Keratinocyte (primary cell): ENCODE data around the gene MARCHF3. TPM values are rescaled to one million over a fixed set of nuclear protein-coding genes. Genes with fewer than 3 reads are reported as not detected.

ENCODE experiments used
- DNase-seq: peaks from one replicate; pipeline ENCODE4 v3.0.0-alpha.2; 2011; ENCODE audit warnings: low read depth, missing footprints, low spot score
- FAIRE-seq: peaks from 2 replicates; lab custom pipeline; 2011; peaks lifted over from hg19 to GRCh38; lab: Jason Lieb, UNC
- H2AFZ ChIP-seq: 2 replicates; pipeline ENCODE4 v1.6.0; 2012; ENCODE audit warnings: low read length, control low read depth, inconsistent platforms; ENCODE audit not compliant: control insufficient read depth
- H3K27ac ChIP-seq: 2 replicates; pipeline ENCODE4 v1.5.1; 2011; ENCODE audit warnings: low read length; ENCODE audit not compliant: control insufficient read depth, insufficient read depth
- H3K27me3 ChIP-seq: 3 replicates; pipeline ENCODE4 v1.6.0; 2011; ENCODE audit warnings: low read length; ENCODE audit not compliant: control insufficient read depth, insufficient read depth; ENCODE audit errors: extremely low read depth
- H3K36me3 ChIP-seq, 2 experiments: 2 replicates in 1 of 2; 3 replicates in 1 of 2; pipeline ENCODE4 v1.5.1; 2011; ENCODE audit warnings: low read length in 2 of 2, mild to moderate bottlenecking in 1 of 2; ENCODE audit not compliant: control insufficient read depth in 2 of 2, insufficient read depth in 2 of 2; ENCODE audit errors: extremely low read depth in 1 of 2
- H3K4me1 ChIP-seq: 3 replicates; pipeline ENCODE4 v1.5.1; 2011; ENCODE audit warnings: low read length; ENCODE audit not compliant: control insufficient read depth, insufficient read depth; ENCODE audit errors: extremely low read depth
- H3K4me2 ChIP-seq: 3 replicates; pipeline ENCODE4 v1.6.0; 2011; ENCODE audit warnings: low read depth, low read length; ENCODE audit not compliant: control insufficient read depth, insufficient read depth; ENCODE audit errors: extremely low read depth
- H3K4me3 ChIP-seq, 3 experiments: fragments of 200-600 bp in 1 of 3; sonication (generic) in 1 of 3; 2 replicates in 2 of 3; 3 replicates in 1 of 3; pipeline ENCODE4 v1.5.1; 2011 to 2016; ENCODE audit warnings: low read length in 3 of 3, mild to moderate bottlenecking in 3 of 3, control low read depth in 2 of 3, inconsistent platforms in 1 of 3, low read depth in 1 of 3, mixed read lengths in 1 of 3, mixed run types in 1 of 3, moderate library complexity in 1 of 3; ENCODE audit not compliant: control insufficient read depth in 2 of 3, insufficient read depth in 2 of 3; ENCODE audit errors: extremely low read depth in 1 of 3
- H3K79me2 ChIP-seq: 2 replicates; pipeline ENCODE4 v1.6.0; 2012; ENCODE audit warnings: low read length; ENCODE audit not compliant: control insufficient read depth, insufficient read depth
- H3K9ac ChIP-seq: 3 replicates; pipeline ENCODE4 v1.6.0; 2011; ENCODE audit warnings: low read length; ENCODE audit not compliant: control insufficient read depth, insufficient read depth; ENCODE audit errors: extremely low read depth
- H3K9me1 ChIP-seq: 3 replicates; pipeline ENCODE4 v1.6.0; 2011; ENCODE audit warnings: low read length; ENCODE audit not compliant: control insufficient read depth, insufficient read depth; ENCODE audit errors: extremely low read depth
- H3K9me3 ChIP-seq: 2 replicates; pipeline ENCODE4 v1.5.1; 2012; ENCODE audit warnings: low read depth, low read length; ENCODE audit not compliant: control insufficient read depth
- H4K20me1 ChIP-seq: 3 replicates; pipeline ENCODE4 v1.6.0; 2011; ENCODE audit warnings: low read length; ENCODE audit not compliant: control insufficient read depth, insufficient read depth; ENCODE audit errors: extremely low read depth
- CTCF ChIP-seq, 3 experiments: IDR thresholded peaks in 1 of 3; conservative IDR thresholded peaks in 1 of 3; optimal IDR thresholded peaks in 1 of 3; 2 replicates in 2 of 3; 3 replicates in 1 of 3; pipeline versions ENCODE3 to v1.5.1; 2011; ENCODE audit warnings: low read length in 3 of 3, mild to moderate bottlenecking in 3 of 3, moderate library complexity in 2 of 3, control low read depth in 1 of 3, inconsistent platforms in 1 of 3; ENCODE audit not compliant: insufficient read depth in 2 of 3; ENCODE audit errors: extremely low read depth in 1 of 3
- EZH2 ChIP-seq: IDR thresholded peaks from one replicate; pipeline ENCODE4 v1.6.1; 2012; ENCODE audit warnings: inconsistent platforms, mild to moderate bottlenecking, low read length, moderate library complexity
- dilution Hi-C: fragments of 300-500 bp; cut with MboI; formaldehyde crosslinking; loops from one replicate; pipeline ENCODE4 v1.7.0; 2020; ENCODE audit warnings: low sequenced_read_pairs; ENCODE audit not compliant: extremely low pct_ligation_motif_present
- polyA plus RNA-seq, 5 experiments: library from polyadenylated mRNA; depleted of rRNA in 3 of 5; stranded (reverse) in 3 of 5; stranded (forward) in 1 of 5; unstranded in 1 of 5; fragments of >200 nt; gene quantifications; 1 replicate in 1 of 5; 2 replicates in 3 of 5; 3 replicates in 1 of 5; pipeline versions ENCODE4 v1.2.1 to v1.2.3, GENCODE V29; 2011 to 2012; ENCODE audit warnings: missing spikeins in 2 of 5, low read depth in 1 of 5, low replicate concordance in 1 of 5

MARCHF3 gene
- polyA plus RNA-seq, 1 donor (not counting 4 experiments of a cell fraction or from before 2014, with no cell fraction given) = 0.45 TPM

- DNase-seq = no peak
- Histone ChIP-seq H3K79me2 (no peaks in the 10 kb centered on the region), H3K9ac (no peak overlapping the region), H3K27me3 (no peaks in the 10 kb centered on the region), H4K20me1 (no peaks in the 10 kb centered on the region), H3K9me3 (no peaks in the 10 kb centered on the region), H3K36me3 (no peaks in the 10 kb centered on the region), H3K9me1 (no peaks in the 10 kb centered on the region), H3K27ac (no peak overlapping the region), H3K4me1 (no peaks in the 10 kb centered on the region), H3K4me2 (no peak overlapping the region), H2AFZ (no peak overlapping the region), H3K4me3 (no peak overlapping the region)
- dilution Hi-C loops = no loop called here
- TF ChIP-seq EZH2 (no peak), CTCF (optimal IDR thresholded peaks at IDR 0.05 in 1 of 3, IDR thresholded peaks at IDR 0.05 in 1 of 3, conservative IDR thresholded peaks at IDR 0.05 in 1 of 3; ENCODE audit: extremely low read depth in 1 of 3, insufficient read depth in 2 of 3, low read length in 3 of 3) (no peak)
- FAIRE-seq = no peak
Measured at GRCh38 chr5:126978258-126978657, 52.1 kb downstream of the MARCHF3 start.

- Histone ChIP-seq H4K20me1 (no peaks in the 10 kb centered on the region), H3K4me2 (no peak overlapping the region), H3K9me1 (no peaks in the 10 kb centered on the region), H3K9me3 (no peaks in the 10 kb centered on the region), H3K27me3 (no peaks in the 10 kb centered on the region), H3K4me3 (no peak overlapping the region), H3K27ac (no peak overlapping the region), H3K36me3 (no peaks in the 10 kb centered on the region), H3K4me1 (no peaks in the 10 kb centered on the region), H2AFZ (no peak overlapping the region), H3K9ac (no peak overlapping the region), H3K79me2 (no peaks in the 10 kb centered on the region)
- dilution Hi-C loops = no loop called here
- FAIRE-seq (no peak), DNase-seq (no peak)
- no peak for TF ChIP-seq CTCF (optimal IDR thresholded peaks at IDR 0.05 in 1 of 3, IDR thresholded peaks at IDR 0.05 in 1 of 3, conservative IDR thresholded peaks at IDR 0.05 in 1 of 3; ENCODE audit: extremely low read depth in 1 of 3, insufficient read depth in 2 of 3, low read length in 3 of 3)
- TF ChIP-seq EZH2 = no peak
Measured at GRCh38 chr5:126976520-126977172, 53.7 kb downstream of the MARCHF3 start.
